C4-2B (cell line): ENCODE data around the gene STIP1.

Source experiments
- H3K27ac ChIP-seq: fragments of 450-650 bp; 2 replicates; pipeline ENCODE4 v1.5.1; 2017
- ZFX ChIP-seq: fragments of 450-650 bp; IDR thresholded peaks from 2 replicates; pipeline ENCODE4 v1.6.1; 2017
- TF ChIP-seq, protein P1 (sequence below): fragments of 450-650 bp; conservative IDR thresholded peaks from 2 replicates; pipeline ENCODE4 v1.5.1; 2017; ENCODE audit warnings: mild to moderate bottlenecking

STIP1 gene

DNA sequence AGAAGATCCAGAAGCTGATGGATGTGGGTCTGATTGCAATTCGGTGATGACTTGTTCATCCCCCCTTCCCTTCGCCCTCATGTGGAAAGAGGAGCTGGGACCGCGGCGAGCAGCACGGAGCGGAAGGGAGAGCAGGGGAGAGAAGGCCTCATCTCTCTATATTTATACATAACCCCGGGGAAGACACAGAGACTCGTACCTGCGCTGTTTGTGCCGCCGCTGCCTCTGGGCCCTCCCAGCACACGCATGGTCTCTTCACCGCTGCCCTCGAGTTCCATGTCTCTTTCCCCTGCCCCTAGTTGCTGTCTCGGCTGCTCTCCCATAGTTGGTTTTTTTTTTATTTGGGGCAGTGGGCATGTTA, 18.1 kb downstream of the STIP1 start:
- no peak for TF ChIP-seq ZFX
- TF ChIP-seq, protein P1, sequence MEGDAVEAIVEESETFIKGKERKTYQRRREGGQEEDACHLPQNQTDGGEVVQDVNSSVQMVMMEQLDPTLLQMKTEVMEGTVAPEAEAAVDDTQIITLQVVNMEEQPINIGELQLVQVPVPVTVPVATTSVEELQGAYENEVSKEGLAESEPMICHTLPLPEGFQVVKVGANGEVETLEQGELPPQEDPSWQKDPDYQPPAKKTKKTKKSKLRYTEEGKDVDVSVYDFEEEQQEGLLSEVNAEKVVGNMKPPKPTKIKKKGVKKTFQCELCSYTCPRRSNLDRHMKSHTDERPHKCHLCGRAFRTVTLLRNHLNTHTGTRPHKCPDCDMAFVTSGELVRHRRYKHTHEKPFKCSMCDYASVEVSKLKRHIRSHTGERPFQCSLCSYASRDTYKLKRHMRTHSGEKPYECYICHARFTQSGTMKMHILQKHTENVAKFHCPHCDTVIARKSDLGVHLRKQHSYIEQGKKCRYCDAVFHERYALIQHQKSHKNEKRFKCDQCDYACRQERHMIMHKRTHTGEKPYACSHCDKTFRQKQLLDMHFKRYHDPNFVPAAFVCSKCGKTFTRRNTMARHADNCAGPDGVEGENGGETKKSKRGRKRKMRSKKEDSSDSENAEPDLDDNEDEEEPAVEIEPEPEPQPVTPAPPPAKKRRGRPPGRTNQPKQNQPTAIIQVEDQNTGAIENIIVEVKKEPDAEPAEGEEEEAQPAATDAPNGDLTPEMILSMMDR: no peak
- no peak overlapping the region for H3K27ac ChIP-seq

DNA sequence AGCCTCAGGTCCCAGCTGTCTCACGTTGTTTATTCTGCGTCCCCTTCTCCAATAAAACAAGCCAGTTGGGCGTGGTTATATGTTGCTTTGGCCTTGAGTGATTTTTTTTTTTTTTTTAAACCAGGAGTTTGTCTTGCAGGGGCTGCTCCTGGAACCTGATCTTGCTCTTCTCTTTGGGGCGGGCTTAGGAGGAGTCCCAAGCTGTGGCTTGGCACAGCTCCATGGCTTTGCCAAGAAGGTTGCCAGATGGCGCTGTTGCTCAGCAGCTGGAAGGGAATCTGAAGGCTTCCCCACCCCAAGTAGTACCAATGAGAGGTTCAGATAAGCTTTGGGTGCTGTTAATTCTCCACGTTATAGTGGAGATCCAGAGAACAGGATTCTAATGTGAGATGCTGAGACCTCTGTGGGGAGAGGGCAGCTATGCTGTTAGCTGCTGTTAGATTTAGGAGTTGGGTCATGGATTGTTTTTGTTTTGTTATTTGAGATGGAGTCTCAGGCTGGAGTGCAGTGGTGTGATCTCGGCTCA, 18.6 kb downstream of the STIP1 start:
- TF ChIP-seq, protein P1: no peak; the same call in 1 of the 2 replicates
- TF ChIP-seq ZFX: no peak
- H3K27ac ChIP-seq: no peak overlapping the region

DNA sequence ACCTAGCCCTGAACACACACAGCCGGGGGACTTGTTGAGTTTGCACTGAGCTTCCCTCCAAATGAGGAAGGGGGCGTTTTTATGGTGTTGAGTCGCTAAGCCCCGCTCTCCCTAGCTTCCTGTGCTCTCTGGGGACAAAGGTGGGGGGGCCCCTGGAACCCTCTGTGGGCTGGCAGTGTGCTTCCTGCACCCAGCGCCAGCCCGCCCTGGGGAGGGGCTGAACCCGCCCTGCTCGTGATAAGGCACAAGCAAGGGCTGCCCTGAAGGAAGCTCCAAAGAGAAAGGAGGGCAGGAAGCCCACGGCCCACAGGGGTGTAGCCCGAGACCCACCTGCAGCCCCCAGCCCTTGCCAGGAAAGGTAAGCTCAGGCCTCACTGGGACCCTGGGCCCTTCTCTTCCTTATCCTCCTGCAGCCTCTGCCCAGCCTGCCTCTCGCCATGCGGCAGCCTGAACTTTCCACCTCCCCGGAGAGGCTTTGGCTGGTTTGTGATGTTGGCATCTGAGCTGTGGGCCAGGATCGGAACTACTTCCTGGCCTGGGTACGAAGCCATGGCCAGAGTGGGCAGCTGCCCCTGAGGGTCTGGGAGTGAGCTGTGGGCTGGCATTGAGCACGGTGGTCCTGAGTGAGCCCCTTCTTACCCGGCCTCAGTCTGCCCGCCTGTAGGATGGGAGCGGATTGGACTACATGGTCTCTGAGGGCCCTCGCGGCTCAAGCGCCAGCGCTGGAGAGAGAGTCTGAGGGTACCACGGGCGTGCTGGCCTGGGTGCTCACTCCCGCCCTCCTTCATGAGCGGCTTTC, 20.7 kb downstream of the STIP1 start, which contains the start of gene FERMT3:
FERMT3 (plus strand) TSS at position 265 of the 799 bp plus-strand sequence. CDS start 644 bp downstream, outside the sequence.
- TF ChIP-seq ZFX: no peak
- TF ChIP-seq, protein P1: no peak
- H3K27ac ChIP-seq: no peak within 1 kb of the TSS

DNA sequence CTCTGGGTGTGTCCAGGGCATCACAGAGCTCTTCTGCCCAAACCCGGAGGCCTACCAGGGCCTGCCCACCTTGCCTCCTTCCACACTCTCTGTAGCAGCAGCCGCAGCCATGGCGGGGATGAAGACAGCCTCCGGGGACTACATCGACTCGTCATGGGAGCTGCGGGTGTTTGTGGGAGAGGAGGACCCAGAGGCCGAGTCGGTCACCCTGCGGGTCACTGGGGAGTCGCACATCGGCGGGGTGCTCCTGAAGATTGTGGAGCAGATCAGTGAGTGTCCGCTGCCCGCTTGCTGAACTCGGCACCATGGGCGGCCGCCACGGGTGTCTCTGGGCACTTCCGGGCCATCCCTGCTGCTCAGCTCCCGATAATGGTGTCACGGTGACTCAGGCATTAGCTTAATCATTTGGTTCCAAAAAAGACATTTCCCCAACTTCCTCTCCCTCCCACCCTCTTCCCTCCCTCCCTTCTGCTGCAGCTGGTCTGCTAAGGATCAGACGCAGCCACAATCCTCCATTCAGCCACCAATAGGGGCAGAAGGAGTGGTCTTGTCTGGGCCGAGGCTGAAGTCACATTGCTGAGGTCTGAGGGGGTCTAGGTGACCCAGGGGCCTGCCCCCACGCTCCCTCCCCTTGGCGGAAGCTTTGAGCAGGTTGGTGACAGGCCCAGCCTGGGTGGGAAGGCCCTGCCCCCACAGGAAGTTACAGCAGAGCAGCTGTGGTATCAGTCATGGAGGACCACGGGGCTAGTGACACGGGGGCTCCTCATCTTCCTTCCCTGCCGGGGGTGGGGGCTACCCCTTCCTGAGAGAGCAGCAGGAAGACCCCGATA, 21.5 kb downstream of the STIP1 start:
- no peak for TF ChIP-seq ZFX
- TF ChIP-seq, protein P1: no peak
- no peak overlapping the region for H3K27ac ChIP-seq

DNA sequence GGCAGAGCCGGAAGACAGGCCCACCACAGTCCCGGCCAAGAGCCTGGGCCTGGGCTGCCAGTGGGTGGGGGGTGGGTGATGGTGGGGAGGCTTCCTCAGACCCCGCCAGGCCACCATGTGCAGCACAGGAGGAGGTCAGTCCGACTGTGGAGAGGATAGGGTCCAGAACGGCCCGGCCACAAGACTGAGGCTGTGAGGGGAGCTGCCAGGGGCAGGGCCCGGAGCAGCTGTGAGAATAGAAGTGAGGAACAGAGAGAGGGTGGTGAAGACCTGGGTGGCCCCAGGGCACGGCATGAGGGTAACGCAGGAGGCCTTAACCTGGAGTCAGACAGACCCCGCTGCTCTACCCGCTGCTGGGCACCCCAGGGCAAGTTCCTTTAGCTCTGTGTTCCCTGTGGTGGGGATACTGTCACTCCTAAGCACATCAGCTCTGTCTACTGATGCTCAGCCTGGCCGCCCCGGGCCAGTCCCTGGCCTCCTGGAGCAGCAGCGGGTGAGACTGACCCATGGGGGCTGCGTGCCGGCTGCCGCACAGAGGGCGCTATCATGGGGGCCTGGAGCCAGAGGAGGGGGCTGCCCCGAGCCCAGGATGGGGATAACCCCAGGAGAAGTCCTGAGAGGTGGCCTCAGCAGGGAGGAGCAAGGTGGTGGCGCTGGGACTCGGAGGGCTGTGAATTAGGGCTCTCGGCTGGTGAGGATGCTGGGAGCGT, 22.3 kb downstream of the STIP1 start:
- TF ChIP-seq, protein P1: no peak
- no peak for TF ChIP-seq ZFX
- H3K27ac ChIP-seq: no peak overlapping the region

DNA sequence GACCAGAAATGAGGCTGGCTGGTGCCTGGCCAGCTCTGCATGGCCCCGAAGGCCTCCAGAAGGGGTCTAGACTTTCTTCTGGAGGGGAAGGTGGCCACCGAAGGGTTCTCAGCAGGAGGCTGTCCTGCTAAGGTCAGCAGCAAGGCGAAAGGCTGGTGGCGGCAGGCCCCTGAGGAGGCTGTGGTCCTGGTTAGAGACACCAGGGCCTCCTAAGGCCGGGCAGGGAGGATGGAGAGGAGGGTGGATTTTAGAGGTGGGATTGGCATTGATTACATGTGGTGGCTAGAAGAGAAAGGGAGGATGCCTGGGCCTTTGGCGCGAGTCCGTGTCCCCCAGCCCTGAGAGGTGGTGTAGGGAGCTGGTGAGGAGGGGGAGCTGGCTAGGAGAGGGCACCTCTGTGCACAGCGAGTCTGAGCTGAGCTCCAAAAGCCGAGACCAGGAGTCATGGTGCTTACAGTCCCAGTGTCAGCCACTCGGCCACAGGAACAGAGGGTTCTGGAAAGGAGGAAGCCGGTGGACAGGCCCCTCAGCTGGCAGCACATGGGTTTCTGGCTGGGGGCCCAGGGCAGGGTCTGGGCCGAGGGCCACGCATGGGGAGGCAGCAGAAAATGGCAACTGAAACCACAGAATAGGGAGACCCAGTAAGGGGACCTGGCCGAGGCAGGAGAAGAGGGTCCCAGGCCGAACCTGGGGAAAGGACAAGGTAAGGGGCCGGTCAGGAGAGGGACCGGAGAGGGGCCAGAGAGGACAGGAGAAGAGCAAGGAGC, 23.0 kb downstream of the STIP1 start:
- no peak overlapping the region for H3K27ac ChIP-seq

DNA sequence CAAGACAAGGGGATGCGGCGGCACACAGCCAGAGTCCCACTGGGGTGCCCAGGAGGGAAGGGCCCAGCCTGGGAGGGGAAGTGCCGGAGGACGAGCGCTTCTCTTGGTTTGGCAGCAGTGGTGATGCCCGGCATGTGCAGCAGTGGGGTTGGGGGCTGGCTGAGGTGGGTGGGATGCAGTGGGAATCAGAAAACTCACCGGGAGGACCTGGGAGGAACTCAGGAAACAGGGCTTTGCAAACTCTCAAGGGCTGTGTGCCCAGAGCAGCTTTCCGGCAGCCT, 23.5 kb downstream of the STIP1 start:
- TF ChIP-seq ZFX: no peak
- TF ChIP-seq, protein P1: no peak
- H3K27ac ChIP-seq: no peak overlapping the region

More for the DNA sequence above, 23.0 kb downstream of the STIP1 start:
- no peak for TF ChIP-seq ZFX
